OCI-LY7 (cell line): Measurements from ENCODE around the gene SASH3.

Source experiments
- CTCF ChIP-seq: fragments of 200-600 bp; sonication (generic); conservative IDR thresholded peaks from 2 replicates; pipeline ENCODE4 v1.5.1; 2014; ENCODE audit warnings: mild to moderate bottlenecking, antibody characterized with exemption, low read length, moderate library complexity, mixed read lengths
- EZH2phosphoT487 ChIP-seq: fragments of 200-600 bp; sonication (generic); IDR thresholded peaks from 2 replicates; pipeline ENCODE4 v1.6.1; 2018; ENCODE audit warnings: low read depth, borderline replicate concordance, mild to moderate bottlenecking, mixed run types, antibody characterized with exemption, low read length, moderate library complexity, mixed read lengths

GRCh38 chrX:129783291-129783713 lies 3.6 kb downstream of the SASH3 start:
- no peak for TF ChIP-seq CTCF
- TF ChIP-seq EZH2phosphoT487 = no peak
